Left ventricle myocardium superior (tissue), 1 donor: ENCODE results near the gene CLEC1A. TPM values are rescaled to one million over a fixed set of nuclear protein-coding genes. Genes with fewer than 3 reads are reported as not detected.

Experiments used
- total RNA-seq: library from RNA; stranded (reverse); fragmentation: NEBNext Ultra II Directional; extraction: Animal tissue kit (Norgen Biotek cat#: 25700); gene quantifications from one replicate; pipeline ENCODE4 v1.2.1, GENCODE V29; 2021
- donor health status: DM: no; HTN: yes; CAD: no; lungs with severe emphysema.

The CLEC1A gene
- total RNA-seq, 1 donor from 2014 or later = 4.4 TPM

Other genes with a start within 250 kb of the CLEC1A start
- 3.7 TPM for gene CLEC2B, start 229.6 kb downstream of the CLEC1A start, total RNA-seq
- gene KLRF2, start 217.5 kb downstream of the CLEC1A start, total RNA-seq = not detected
- not detected for gene CLEC2A, start 166.6 kb downstream of the CLEC1A start, total RNA-seq
- 4.9 TPM for gene CLEC12A, start 127.6 kb downstream of the CLEC1A start, total RNA-seq
- not detected for gene CLEC1B, start 99.9 kb downstream of the CLEC1A start, total RNA-seq
- not detected for gene CLEC12B, start 88.4 kb downstream of the CLEC1A start, total RNA-seq
- not detected for gene CLEC9A, start 68.3 kb downstream of the CLEC1A start, total RNA-seq
- 2.8 TPM for gene CLEC7A, start 31.2 kb upstream of the CLEC1A start, total RNA-seq
- gene OLR1, start 73.1 kb upstream of the CLEC1A start, total RNA-seq = 0.64 TPM
- gene TMEM52B, start 80.0 kb upstream of the CLEC1A start, total RNA-seq = not detected
- gene GABARAPL1, start 113.9 kb upstream of the CLEC1A start, total RNA-seq = 217 TPM
- gene KLRD1, start 208.9 kb upstream of the CLEC1A start, total RNA-seq = 1.5 TPM